DMS79 (cell line): ENCODE measurements around the gene NGLY1.

ENCODE experiments used
- DNase-seq: peaks from one replicate; lab custom pipeline; 2025; lab: John Stamatoyannopoulos, UW

The NGLY1 gene

GRCh38 chr3:25782938-25783660, at the start of gene NGLY1:
NGLY1 (minus strand) TSS chr3:25783443; CDS start chr3:25783390, 53 bp downstream.
- DNase-seq, result peak; percentile 4

- DNase-seq, result no peak
These were observed 48.3 kb upstream of the NGLY1 start for GRCh38 chr3:25831578-25831977.

- no peak for DNase-seq
These were observed 47.4 kb upstream of the NGLY1 start for GRCh38 chr3:25830373-25831280.

GRCh38 chr3:25826510-25826909, 43.3 kb upstream of the NGLY1 start:
- DNase-seq, result no peak

- no peak for DNase-seq
These were observed 40.1 kb upstream of the NGLY1 start for GRCh38 chr3:25823314-25823713.

- no peak for DNase-seq
These were observed 38.7 kb upstream of the NGLY1 start for GRCh38 chr3:25821746-25822573.

GRCh38 chr3:25820816-25821486, 37.7 kb upstream of the NGLY1 start:
- DNase-seq, result no peak

- no peak for DNase-seq
These were observed 37.1 kb upstream of the NGLY1 start for GRCh38 chr3:25820366-25820765.

GRCh38 chr3:25818335-25818734, 35.1 kb upstream of the NGLY1 start:
- DNase-seq, result no peak

GRCh38 chr3:25817638-25818037, 34.4 kb upstream of the NGLY1 start:
- no peak for DNase-seq

GRCh38 chr3:25817107-25817506, 33.9 kb upstream of the NGLY1 start:
- DNase-seq, result no peak

GRCh38 chr3:25812644-25813043, 29.4 kb upstream of the NGLY1 start:
- DNase-seq, result no peak

GRCh38 chr3:25804676-25805075, 21.4 kb upstream of the NGLY1 start:
- no peak for DNase-seq

GRCh38 chr3:25803833-25804232, 20.6 kb upstream of the NGLY1 start:
- DNase-seq, result no peak

GRCh38 chr3:25801786-25802185, 18.5 kb upstream of the NGLY1 start:
- no peak for DNase-seq

- peak; percentile 59 for DNase-seq
These were observed 6.6 kb upstream of the NGLY1 start, which contains the start of gene OXSM for GRCh38 chr3:25789596-25790556. OXSM (plus strand) TSS chr3:25790090; CDS start chr3:25791021, 931 bp downstream.

- no peak for DNase-seq
These were observed 6.0 kb upstream of the NGLY1 start for GRCh38 chr3:25789209-25789595.

- DNase-seq, result no peak
These were observed 4.4 kb upstream of the NGLY1 start for GRCh38 chr3:25787689-25788088.

- no peak for DNase-seq
These were observed 2.6 kb upstream of the NGLY1 start for GRCh38 chr3:25785826-25786225.

- no peak for DNase-seq
These were observed 1.7 kb upstream of the NGLY1 start for GRCh38 chr3:25784971-25785370.
